Pulmonary artery endothelial cell (primary cell): ENCODE data around the gene COX5A. TPM values are rescaled to one million over a fixed set of nuclear protein-coding genes. Genes with fewer than 3 reads are reported as not detected.
"Not testable (repeated sequence)": the region's sequence is repeated elsewhere in the genome, so short reads cannot be mapped to it uniquely, and the experiment has no call there.

Source experiments
- DNase-seq: peaks from one replicate; pipeline ENCODE4 v3.0.0-alpha.2; 2011; ENCODE audit warnings: low read depth, low spot score
- total RNA-seq: library from RNA; depleted of rRNA; stranded (reverse); fragments of >200 nt; gene quantifications from 2 replicates; pipeline ENCODE4 v1.2.3, GENCODE V29; 2014

The COX5A gene
- total RNA-seq, 1 donor from 2014 or later = 72.3 TPM

- no peak for DNase-seq
Observed at GRCh38 chr15:74902295-74903075, 35.4 kb downstream of the COX5A start.

- no peak for DNase-seq
Observed at GRCh38 chr15:74901612-74902063, 36.2 kb downstream of the COX5A start.

- DNase-seq = no peak
Observed at GRCh38 chr15:74897300-74897701, 40.6 kb downstream of the COX5A start.

GRCh38 chr15:74896316-74896715, 41.6 kb downstream of the COX5A start:
- no peak for DNase-seq

- no peak for DNase-seq
Observed at GRCh38 chr15:74895830-74896229, 42.0 kb downstream of the COX5A start.

GRCh38 chr15:74894383-74894782, 43.5 kb downstream of the COX5A start:
- DNase-seq = not testable (repeated sequence)

- no peak for DNase-seq
Observed at GRCh38 chr15:74893627-74894026, 44.2 kb downstream of the COX5A start.

- DNase-seq = no peak
Observed at GRCh38 chr15:74892931-74893330, 44.9 kb downstream of the COX5A start.

- no peak for DNase-seq
Observed at GRCh38 chr15:74892313-74892712, 45.6 kb downstream of the COX5A start.

- DNase-seq = no peak
Observed at GRCh38 chr15:74891469-74891868, 46.4 kb downstream of the COX5A start.

GRCh38 chr15:74890665-74890960, 47.3 kb downstream of the COX5A start:
- no peak for DNase-seq

- no peak for DNase-seq
Observed at GRCh38 chr15:74889883-74890664, 47.8 kb downstream of the COX5A start, which contains the start of gene MPI. MPI (plus strand) TSS chr15:74890042; CDS start chr15:74890074, 32 bp downstream.

GRCh38 chr15:74889390-74889882, 48.4 kb downstream of the COX5A start:
- DNase-seq = no peak

- DNase-seq = no peak
Observed at GRCh38 chr15:74888716-74889115, 49.2 kb downstream of the COX5A start.

GRCh38 chr15:74887537-74888193, 50.2 kb downstream of the COX5A start:
- not testable (repeated sequence) for DNase-seq

GRCh38 chr15:74885461-74885860, 52.4 kb downstream of the COX5A start:
- DNase-seq = no peak

- no peak for DNase-seq
Observed at GRCh38 chr15:74884428-74885223, 53.2 kb downstream of the COX5A start.

GRCh38 chr15:74882528-74882927, 55.3 kb downstream of the COX5A start:
- DNase-seq = no peak

GRCh38 chr15:74878273-74878672, 59.6 kb downstream of the COX5A start:
- DNase-seq = no peak

GRCh38 chr15:74873756-74874424, 64.0 kb downstream of the COX5A start:
- no peak for DNase-seq
